Astrocyte (in vitro differentiated cells and primary cell): ENCODE data around the gene SNX15. TPM values are rescaled to one million over a fixed set of nuclear protein-coding genes. Genes with fewer than 3 reads are reported as not detected.

Experiments
- DNase-seq: peaks from one replicate; pipeline ENCODE4 v3.0.0-alpha.2; 2010; ENCODE audit warnings: low read depth
- FAIRE-seq: peaks from 2 replicates; lab custom pipeline; 2011; peaks lifted over from hg19 to GRCh38; lab: Jason Lieb, UNC
- H2AFZ ChIP-seq: 2 replicates; pipeline ENCODE4 v1.6.0; 2012; ENCODE audit warnings: low read depth, low read length, inconsistent platforms
- H3K27ac ChIP-seq: 2 replicates; pipeline ENCODE4 v1.5.1; 2011; ENCODE audit warnings: low read depth, low read length, inconsistent platforms
- H3K27me3 ChIP-seq: 2 replicates; pipeline ENCODE4 v1.6.0; 2011; ENCODE audit warnings: low read length, inconsistent platforms; ENCODE audit not compliant: insufficient read depth
- H3K36me3 ChIP-seq: 2 replicates; pipeline ENCODE4 v1.5.1; 2011; ENCODE audit warnings: low read length, inconsistent platforms; ENCODE audit not compliant: insufficient read depth
- H3K4me1 ChIP-seq: 2 replicates; pipeline ENCODE4 v1.5.1; 2011; ENCODE audit warnings: low read length, inconsistent platforms; ENCODE audit not compliant: insufficient read depth
- H3K4me2 ChIP-seq: 2 replicates; pipeline ENCODE4 v1.6.0; 2012; ENCODE audit warnings: low read length, inconsistent platforms
- H3K4me3 ChIP-seq: 2 replicates; pipeline ENCODE4 v1.5.1; 2011; ENCODE audit warnings: low read depth, mild to moderate bottlenecking, low read length, inconsistent platforms; ENCODE audit not compliant: insufficient read depth
- H3K79me2 ChIP-seq: 2 replicates; pipeline ENCODE4 v1.6.0; 2012; ENCODE audit warnings: mild to moderate bottlenecking, low read length, inconsistent platforms; ENCODE audit not compliant: insufficient read depth
- H3K9ac ChIP-seq: 2 replicates; pipeline ENCODE4 v1.6.0; 2012; ENCODE audit warnings: mild to moderate bottlenecking, low read length, inconsistent platforms
- H3K9me3 ChIP-seq: 2 replicates; pipeline ENCODE4 v1.5.1; 2012; ENCODE audit warnings: low read depth, mild to moderate bottlenecking, low read length, inconsistent platforms; ENCODE audit not compliant: insufficient read depth
- H4K20me1 ChIP-seq: 2 replicates; pipeline ENCODE4 v1.6.0; 2012; ENCODE audit warnings: low read length, inconsistent platforms; ENCODE audit not compliant: insufficient read depth
- H3K27ac Mint-ChIP-seq: one replicate; pipeline ENCODE4 v1.8.0; 2021; ENCODE audit warnings: mild to moderate bottlenecking, mixed read lengths; ENCODE audit not compliant: unreplicated experiment
- H3K27me3 Mint-ChIP-seq: one replicate; pipeline ENCODE4 v1.8.0; 2021; ENCODE audit warnings: low read depth, mixed read lengths; ENCODE audit not compliant: unreplicated experiment
- H3K36me3 Mint-ChIP-seq: one replicate; pipeline ENCODE4 v1.8.0; 2021; ENCODE audit warnings: low read depth, mixed read lengths; ENCODE audit not compliant: unreplicated experiment
- H3K4me1 Mint-ChIP-seq: one replicate; pipeline ENCODE4 v1.8.0; 2021; ENCODE audit warnings: low read depth, mixed read lengths; ENCODE audit not compliant: unreplicated experiment
- H3K4me3 Mint-ChIP-seq: one replicate; pipeline ENCODE4 v1.8.0; 2021; ENCODE audit warnings: mild to moderate bottlenecking, moderate library complexity, mixed read lengths; ENCODE audit not compliant: unreplicated experiment
- H3K9me3 Mint-ChIP-seq: one replicate; pipeline ENCODE4 v1.8.0; 2021; ENCODE audit warnings: mild to moderate bottlenecking, mixed read lengths; ENCODE audit not compliant: unreplicated experiment
- CTCF ChIP-seq: IDR thresholded peaks from 2 replicates; pipeline ENCODE4 v1.5.1; 2011; ENCODE audit warnings: low read depth, mild to moderate bottlenecking, inconsistent platforms, low read length, moderate library complexity; ENCODE audit not compliant: insufficient read depth
- EZH2 ChIP-seq: IDR thresholded peaks from 2 replicates; pipeline ENCODE4 v1.6.1; 2012; ENCODE audit warnings: mild to moderate bottlenecking, low read length, inconsistent platforms; ENCODE audit not compliant: insufficient read depth
- total RNA-seq: library from RNA; stranded (reverse); gene quantifications from 2 replicates; pipeline ENCODE4 v1.2.1, GENCODE V29; 2021

The SNX15 gene
- total RNA-seq, 1 donor from 2014 or later, result 18.5 TPM

GRCh38 chr11:65057526-65057925, 30.3 kb downstream of the SNX15 start:
- Mint-ChIP-seq H3K4me1 (peaks cover 9% of the 10 kb centered on the region), H3K9me3 (no peaks in the 10 kb centered on the region), H3K4me3 (no peak overlapping the region), H3K36me3 (peaks cover 3% of the 10 kb centered on the region), H3K27me3 (peaks cover 40% of the 10 kb centered on the region), H3K27ac (no peak overlapping the region)
- H3K9ac ChIP-seq, result no peak overlapping the region
- no peak overlapping the region for H3K4me2 ChIP-seq
- no peak overlapping the region for H3K4me3 ChIP-seq
- no peaks in the 10 kb centered on the region for H3K36me3 ChIP-seq
- no peak overlapping the region for H3K27ac ChIP-seq
- DNase-seq (no peak), FAIRE-seq (no peak)
- no peak for TF ChIP-seq CTCF
- H3K9me3 ChIP-seq, result no peaks in the 10 kb centered on the region
- H3K79me2 ChIP-seq, result no peaks in the 10 kb centered on the region
- H3K4me1 ChIP-seq, result no peaks in the 10 kb centered on the region
- H3K27me3 ChIP-seq, result peaks cover 3% of the 10 kb centered on the region
- no peaks in the 10 kb centered on the region for H4K20me1 ChIP-seq
- H2AFZ ChIP-seq, result no peak overlapping the region

GRCh38 chr11:65058012-65058411, 30.8 kb downstream of the SNX15 start:
- Mint-ChIP-seq H3K9me3 (no peaks in the 10 kb centered on the region), H3K4me1 (peaks cover 9% of the 10 kb centered on the region), H3K36me3 (peaks cover 3% of the 10 kb centered on the region), H3K4me3 (no peak overlapping the region), H3K27me3 (peaks cover 40% of the 10 kb centered on the region), H3K27ac (no peak overlapping the region)
- no peak for TF ChIP-seq EZH2
- no peak for TF ChIP-seq CTCF
- H3K79me2 ChIP-seq, result no peaks in the 10 kb centered on the region
- no peaks in the 10 kb centered on the region for H3K36me3 ChIP-seq
- H3K27ac ChIP-seq, result no peak overlapping the region
- no peak overlapping the region for H3K4me2 ChIP-seq
- H3K9me3 ChIP-seq, result no peaks in the 10 kb centered on the region
- no peak overlapping the region for H3K4me3 ChIP-seq
- DNase-seq (no peak), FAIRE-seq (no peak)
- no peaks in the 10 kb centered on the region for H3K4me1 ChIP-seq
- no peak overlapping the region for H2AFZ ChIP-seq
- no peak overlapping the region for H3K9ac ChIP-seq
- peaks cover 3% of the 10 kb centered on the region for H3K27me3 ChIP-seq
- no peaks in the 10 kb centered on the region for H4K20me1 ChIP-seq

GRCh38 chr11:65058419-65059054, 31.3 kb downstream of the SNX15 start, which contains the start of gene NAALADL1:
TSS of gene NAALADL1 (minus strand) at chr11:65058553. CDS start at chr11:65058521, 32 bp downstream.
- peaks cover 42% of the 10 kb centered on the region for H3K27me3 Mint-ChIP-seq
- no peak within 1 kb of the TSS for H3K27ac Mint-ChIP-seq
- H3K9ac ChIP-seq, result no peak within 1 kb of the TSS
- DNase-seq (no peak), FAIRE-seq (no peak)
- peaks cover 9% of the 10 kb centered on the region for H3K4me1 Mint-ChIP-seq
- no peak within 1 kb of the TSS for H3K4me3 Mint-ChIP-seq
- TF ChIP-seq CTCF, result no peak
- no peak for TF ChIP-seq EZH2
- H4K20me1 ChIP-seq, result no peaks in the 10 kb centered on the region
- H3K36me3 ChIP-seq, result no peaks in the 10 kb centered on the region
- H3K9me3 ChIP-seq, result no peaks in the 10 kb centered on the region
- peaks cover 3% of the 10 kb centered on the region for H3K36me3 Mint-ChIP-seq
- no peaks in the 10 kb centered on the region for H3K9me3 Mint-ChIP-seq
- H3K27ac ChIP-seq, result no peak within 1 kb of the TSS
- H3K4me1 ChIP-seq, result no peaks in the 10 kb centered on the region
- no peaks in the 10 kb centered on the region for H3K79me2 ChIP-seq
- H3K27me3 ChIP-seq, result peaks cover under 1% of the 10 kb centered on the region
- no peak within 1 kb of the TSS for H3K4me2 ChIP-seq
- H3K4me3 ChIP-seq, result no peak within 1 kb of the TSS
- no peak within 1 kb of the TSS for H2AFZ ChIP-seq
